GM23338 (cell line): ENCODE results near the gene VEGFA. TPM values are rescaled to one million over a fixed set of nuclear protein-coding genes. Genes with fewer than 3 reads are reported as not detected.

Experiments used
- ATAC-seq: fragments of 200-7000 bp; cut with Tn5 transposase; 3 replicates; pipeline ENCODE4 v1.9.1; 2020
- DNase-seq: peaks from one replicate; pipeline ENCODE4 v3.0.0-alpha.2; 2015; ENCODE audit warnings: low spot score
- H2AFZ ChIP-seq: fragments of 200-600 bp; sonication (generic); 2 replicates; pipeline ENCODE4 v1.8.0; 2016; ENCODE audit warnings: antibody characterized with exemption, mild to moderate bottlenecking, moderate library complexity
- H3F3A ChIP-seq: fragments of 200-600 bp; sonication (generic); replicated peaks from 2 replicates; pipeline ENCODE4 v1.8.0; 2017; ENCODE audit warnings: antibody characterized with exemption, mixed run types, low read depth
- H3K27ac ChIP-seq: fragments of 200-600 bp; sonication (generic); 2 replicates; pipeline ENCODE4 v1.6.1; 2016; ENCODE audit warnings: low read depth
- H3K27me3 ChIP-seq: fragments of 200-600 bp; sonication (generic); 2 replicates; pipeline ENCODE4 v1.8.0; 2016; ENCODE audit warnings: mild to moderate bottlenecking, mixed run types, moderate library complexity; ENCODE audit not compliant: insufficient read depth
- H3K36me3 ChIP-seq: fragments of 200-600 bp; sonication (generic); 2 replicates; pipeline ENCODE4 v1.8.0; 2016; ENCODE audit warnings: mild to moderate bottlenecking; ENCODE audit not compliant: insufficient read depth
- H3K4me1 ChIP-seq: fragments of 200-600 bp; sonication (generic); 2 replicates; pipeline ENCODE4 v1.8.0; 2016; ENCODE audit warnings: mild to moderate bottlenecking, moderate library complexity; ENCODE audit not compliant: insufficient read depth
- H3K4me2 ChIP-seq: fragments of 200-600 bp; sonication (generic); 2 replicates; pipeline ENCODE4 v1.7.1; 2017; ENCODE audit warnings: mixed run types
- H3K4me3 ChIP-seq: fragments of 200-600 bp; sonication (generic); 2 replicates; pipeline ENCODE4 v1.6.1; 2016; ENCODE audit warnings: mixed run types
- H3K79me2 ChIP-seq: fragments of 200-600 bp; sonication (generic); replicated peaks from 2 replicates; pipeline ENCODE4 v1.8.0; 2017; ENCODE audit warnings: mild to moderate bottlenecking; ENCODE audit not compliant: insufficient read depth
- H3K9me2 ChIP-seq: fragments of 200-600 bp; sonication (generic); 2 replicates; pipeline ENCODE4 v1.8.0; 2017; ENCODE audit not compliant: insufficient read depth
- H4K20me1 ChIP-seq: fragments of 200-600 bp; sonication (generic); replicated peaks from 2 replicates; pipeline ENCODE4 v1.8.0; 2017; ENCODE audit warnings: mild to moderate bottlenecking; ENCODE audit not compliant: insufficient read depth
- H3K27ac Mint-ChIP-seq: 2 replicates; pipeline ENCODE4 v1.8.0; 2020; ENCODE audit warnings: inconsistent platforms, mild to moderate bottlenecking, moderate library complexity, mixed read lengths
- H3K27me3 Mint-ChIP-seq: 3 replicates; pipeline ENCODE4 v1.8.0; 2022; ENCODE audit warnings: low read depth, mild to moderate bottlenecking, moderate library complexity, mixed read lengths, inconsistent platforms; ENCODE audit not compliant: insufficient read depth, poor library complexity
- H3K36me3 Mint-ChIP-seq: 3 replicates; pipeline ENCODE4 v1.8.0; 2021; ENCODE audit warnings: low read depth, mild to moderate bottlenecking, inconsistent platforms, moderate library complexity, mixed read lengths
- H3K4me1 Mint-ChIP-seq: 3 replicates; pipeline ENCODE4 v1.8.0; 2020; ENCODE audit warnings: mild to moderate bottlenecking, inconsistent platforms, mixed read lengths
- H3K4me3 Mint-ChIP-seq: 3 replicates; pipeline ENCODE4 v1.8.0; 2021; ENCODE audit warnings: moderate library complexity, mild to moderate bottlenecking, inconsistent platforms, mixed read lengths
- H3K9me3 Mint-ChIP-seq: 3 replicates; pipeline ENCODE4 v1.8.0; 2020; ENCODE audit warnings: moderate library complexity, mild to moderate bottlenecking, inconsistent platforms, mixed read lengths
- CREB1 ChIP-seq: fragments of 250-450 bp; sonication (Bioruptor Pico); IDR thresholded peaks from 2 replicates; pipeline ENCODE4 v1.5.0; 2020; ENCODE audit warnings: low read depth, mild to moderate bottlenecking, moderate library complexity
- EZH2 ChIP-seq: fragments of 200-600 bp; sonication (generic); IDR thresholded peaks from one replicate; pipeline ENCODE4 v1.8.0; 2017; ENCODE audit warnings: antibody characterized with exemption, mild to moderate bottlenecking, low read depth; ENCODE audit not compliant: unreplicated experiment
- EZH2phosphoT487 ChIP-seq: fragments of 200-600 bp; sonication (generic); IDR thresholded peaks from one replicate; pipeline ENCODE4 v1.8.1; 2018; ENCODE audit warnings: antibody characterized with exemption; ENCODE audit not compliant: unreplicated experiment
- JUNB ChIP-seq: IDR thresholded peaks from one replicate; pipeline ENCODE4 v1.6.1; 2016; ENCODE audit warnings: antibody characterized with exemption; ENCODE audit not compliant: unreplicated experiment
- NANOG ChIP-seq: IDR thresholded peaks from 2 replicates; pipeline ENCODE4 v1.6.1; 2016; ENCODE audit warnings: antibody characterized with exemption, borderline replicate concordance
- POLR2AphosphoS5 ChIP-seq: IDR thresholded peaks from 2 replicates; pipeline ENCODE4 v1.6.1; 2016; ENCODE audit warnings: antibody characterized with exemption, low read depth
- STAT1 ChIP-seq: IDR thresholded peaks from one replicate; pipeline ENCODE4 v1.6.1; 2016; ENCODE audit warnings: antibody characterized with exemption; ENCODE audit not compliant: unreplicated experiment
- ZNF114 ChIP-seq: fragments of 250-450 bp; sonication (Bioruptor Pico); IDR thresholded peaks from 2 replicates; pipeline ENCODE4 v1.5.0; 2020; ENCODE audit warnings: mild to moderate bottlenecking, moderate library complexity
- ZNF331 ChIP-seq: fragments of 250-450 bp; sonication (Bioruptor Pico); IDR thresholded peaks from 2 replicates; pipeline ENCODE4 v1.5.0; 2020; ENCODE audit warnings: low read depth, mild to moderate bottlenecking, moderate library complexity
- ZNF462 ChIP-seq: fragments of 250-450 bp; sonication (Bioruptor Pico); IDR thresholded peaks from 2 replicates; pipeline ENCODE4 v1.5.0; 2020; ENCODE audit warnings: mild to moderate bottlenecking, moderate library complexity
- polyA plus RNA-seq: library from polyadenylated mRNA; unstranded; fragments of >200 nt; fragmentation: Nextera tagmentation; extraction: Ambion mirVana; gene quantifications from 2 replicates; pipeline ENCODE4 v1.2.1, GENCODE V29; 2016
- total RNA-seq: library from RNA; depleted of rRNA; stranded (reverse); fragments of >200 nt; shearing (Covaris generic); gene quantifications from 2 replicates; pipeline ENCODE4 v1.2.3, GENCODE V29; 2014
- TF ChIP-seq, protein P1 (sequence below): IDR thresholded peaks from 2 replicates; pipeline ENCODE4 v1.6.1; 2016; ENCODE audit warnings: antibody characterized with exemption

The VEGFA gene
- total and polyA plus RNA-seq, 2 experiments from 2014 or later, result 10.9 to 61.1 TPM

- Histone ChIP-seq H3K4me2 (no peak overlapping the region), H3K27me3 (no peaks in the 10 kb centered on the region), H3K79me2 (peaks cover 34% of the 10 kb centered on the region), H3K36me3 (peaks cover 25% of the 10 kb centered on the region), H3K27ac (no peak overlapping the region), H2AFZ (no peak overlapping the region), H3F3A (no peaks in the 10 kb centered on the region), H3K4me1 (peaks cover 5% of the 10 kb centered on the region), H4K20me1 (peaks cover 25% of the 10 kb centered on the region; the same call in 1 of the 2 replicates), H3K4me3 (no peak overlapping the region), H3K9me2 (no peaks in the 10 kb centered on the region)
- ATAC-seq (no peak), DNase-seq (no peak)
- Mint-ChIP-seq H3K36me3 (peaks cover 94% of the 10 kb centered on the region), H3K27me3 (peaks cover 9% of the 10 kb centered on the region), H3K9me3 (no peaks in the 10 kb centered on the region; the same call in 2 of the 3 replicates), H3K27ac (peak overlapping the region; percentile 59; the same call in 1 of the 2 replicates), H3K4me3 (no peak overlapping the region), H3K4me1 (peaks cover 5% of the 10 kb centered on the region)
- TF ChIP-seq ZNF331, result no peak
- no peak for TF ChIP-seq NANOG
- TF ChIP-seq EZH2phosphoT487, result no peak
These were observed 10.3 kb downstream of the VEGFA start for GRCh38 chr6:43780293-43780692.

GRCh38 chr6:43780941-43781928 is 11.2 kb downstream of the VEGFA start:
- Mint-ChIP-seq H3K27ac (no peak overlapping the region), H3K4me1 (no peaks in the 10 kb centered on the region; the same call in 2 of the 3 replicates), H3K9me3 (no peaks in the 10 kb centered on the region; the same call in 2 of the 3 replicates), H3K36me3 (peaks cover 93% of the 10 kb centered on the region), H3K4me3 (no peak overlapping the region), H3K27me3 (peaks cover 9% of the 10 kb centered on the region)
- Histone ChIP-seq H3K27ac (no peak overlapping the region), H3K79me2 (peaks cover 25% of the 10 kb centered on the region), H2AFZ (no peak overlapping the region), H3K36me3 (peaks cover 25% of the 10 kb centered on the region), H4K20me1 (peaks cover 25% of the 10 kb centered on the region; the same call in 1 of the 2 replicates), H3K9me2 (no peaks in the 10 kb centered on the region), H3K4me3 (no peak overlapping the region), H3K4me2 (no peak overlapping the region), H3K4me1 (no peaks in the 10 kb centered on the region), H3F3A (no peaks in the 10 kb centered on the region), H3K27me3 (no peaks in the 10 kb centered on the region)
- DNase-seq (no peak), ATAC-seq (no peak)
- TF ChIP-seq ZNF462 (CRISPR knock-in tag) (no peak), CREB1 (CRISPR knock-in tag) (no peak), ZNF114 (no peak), POLR2AphosphoS5 (no peak), EZH2phosphoT487 (no peak), NANOG (no peak), STAT1 (no peak), ZNF331 (no peak), EZH2 (no peak), JUNB (no peak)
- TF ChIP-seq, protein P1, sequence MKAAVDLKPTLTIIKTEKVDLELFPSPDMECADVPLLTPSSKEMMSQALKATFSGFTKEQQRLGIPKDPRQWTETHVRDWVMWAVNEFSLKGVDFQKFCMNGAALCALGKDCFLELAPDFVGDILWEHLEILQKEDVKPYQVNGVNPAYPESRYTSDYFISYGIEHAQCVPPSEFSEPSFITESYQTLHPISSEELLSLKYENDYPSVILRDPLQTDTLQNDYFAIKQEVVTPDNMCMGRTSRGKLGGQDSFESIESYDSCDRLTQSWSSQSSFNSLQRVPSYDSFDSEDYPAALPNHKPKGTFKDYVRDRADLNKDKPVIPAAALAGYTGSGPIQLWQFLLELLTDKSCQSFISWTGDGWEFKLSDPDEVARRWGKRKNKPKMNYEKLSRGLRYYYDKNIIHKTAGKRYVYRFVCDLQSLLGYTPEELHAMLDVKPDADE, result no peak
